Cerebellar nuclear complex (tissue), 1 donor: ENCODE results near the gene KIF17.
"Not testable (repeated sequence)": the region's sequence is repeated elsewhere in the genome, so short reads cannot be mapped to it uniquely, and the experiment has no call there.

ENCODE experiments used
- DNase-seq, 2 experiments: peaks; one replicate each; lab custom pipeline; 2025; lab: John Stamatoyannopoulos, UW

KIF17 gene

GRCh38 chr1:20686883-20687725, 30.7 kb downstream of the KIF17 start:
- DNase-seq = no peak

DNA sequence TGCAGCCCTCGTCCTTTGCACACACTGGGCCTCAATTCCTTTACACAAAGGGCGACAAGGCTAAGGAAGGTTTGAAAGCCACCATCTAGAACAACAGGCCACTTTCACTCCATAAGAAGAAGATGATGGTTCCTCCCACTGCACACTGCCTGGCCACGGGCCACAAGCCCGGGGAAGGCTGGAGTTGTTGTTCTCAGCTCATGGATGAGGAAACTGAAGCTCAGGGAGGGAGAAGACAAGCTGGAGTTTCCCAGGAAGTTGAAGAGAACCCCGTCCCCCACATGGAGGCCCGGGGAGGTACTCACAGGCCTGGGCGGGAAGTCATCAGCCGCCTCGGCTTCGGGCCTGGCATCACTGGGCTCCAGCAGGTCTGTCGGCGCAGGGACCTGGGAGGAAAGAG, 32.1 kb downstream of the KIF17 start:
- no peak for DNase-seq

- no peak for DNase-seq
Observed at GRCh38 chr1:20685099-20685662, 32.6 kb downstream of the KIF17 start.

DNA sequence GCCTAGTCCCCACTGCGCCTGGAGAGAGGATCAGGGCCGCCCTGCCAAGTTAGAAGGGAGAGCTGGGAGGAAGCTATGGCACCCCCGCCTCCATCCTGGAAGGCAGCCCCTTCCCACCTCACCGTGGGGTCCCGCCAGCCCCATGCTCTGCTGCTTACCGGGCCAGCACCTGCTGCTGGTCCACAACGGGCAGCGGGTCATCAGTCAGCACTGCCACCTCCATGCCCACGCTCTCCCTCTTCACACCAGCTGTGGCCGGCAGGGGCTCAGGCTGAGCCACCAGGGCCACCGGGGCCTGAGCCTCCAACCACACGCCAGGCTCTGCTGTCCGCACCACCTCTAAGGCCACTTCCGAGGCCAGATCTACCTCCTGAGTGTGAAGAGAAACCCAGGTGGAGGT, 33.2 kb downstream of the KIF17 start:
- DNase-seq = no peak

GRCh38 chr1:20684050-20684620, 33.7 kb downstream of the KIF17 start:
- DNase-seq = no peak

GRCh38 chr1:20683614-20684013, 34.2 kb downstream of the KIF17 start:
- no peak for DNase-seq

DNA sequence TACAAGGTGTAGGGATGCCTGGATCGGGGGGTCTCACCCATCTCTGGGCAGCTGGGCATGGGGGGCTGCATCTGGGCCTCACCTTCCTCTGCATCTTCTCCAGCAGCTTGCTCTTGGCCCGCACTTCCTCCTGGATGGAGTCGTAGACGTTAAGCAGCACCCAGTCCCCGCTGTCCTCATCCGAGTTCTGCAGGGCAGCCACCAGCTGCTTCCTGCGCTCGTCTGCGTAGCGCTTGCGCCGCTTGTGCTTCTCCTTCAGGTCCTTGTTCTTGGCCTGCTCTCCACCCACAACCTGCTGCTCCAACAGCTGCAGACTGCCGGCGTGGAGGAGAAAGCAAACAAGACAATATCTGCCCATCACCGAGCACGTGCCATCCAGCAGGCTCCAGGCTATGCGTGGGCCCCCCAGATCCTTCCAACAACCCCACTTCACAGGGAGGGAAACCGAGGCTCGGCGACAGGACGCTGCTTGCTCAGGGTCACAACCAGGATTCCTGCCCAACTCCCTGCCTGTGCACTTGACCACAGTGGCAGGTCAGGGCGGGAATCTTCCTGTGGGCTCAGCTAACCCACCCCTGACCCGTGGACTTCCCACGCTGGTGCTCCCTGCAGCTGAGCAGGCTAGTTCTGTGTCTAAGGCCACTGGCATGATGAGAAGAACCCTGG, 35.1 kb downstream of the KIF17 start:
- no peak for DNase-seq

GRCh38 chr1:20681999-20682398, 35.8 kb downstream of the KIF17 start:
- DNase-seq = no peak

- no peak for DNase-seq
Observed at GRCh38 chr1:20680269-20680668, 37.5 kb downstream of the KIF17 start.

GRCh38 chr1:20678599-20678998, 39.2 kb downstream of the KIF17 start:
- DNase-seq = no peak

GRCh38 chr1:20673626-20674025, 44.2 kb downstream of the KIF17 start:
- not testable (repeated sequence) for DNase-seq

DNA sequence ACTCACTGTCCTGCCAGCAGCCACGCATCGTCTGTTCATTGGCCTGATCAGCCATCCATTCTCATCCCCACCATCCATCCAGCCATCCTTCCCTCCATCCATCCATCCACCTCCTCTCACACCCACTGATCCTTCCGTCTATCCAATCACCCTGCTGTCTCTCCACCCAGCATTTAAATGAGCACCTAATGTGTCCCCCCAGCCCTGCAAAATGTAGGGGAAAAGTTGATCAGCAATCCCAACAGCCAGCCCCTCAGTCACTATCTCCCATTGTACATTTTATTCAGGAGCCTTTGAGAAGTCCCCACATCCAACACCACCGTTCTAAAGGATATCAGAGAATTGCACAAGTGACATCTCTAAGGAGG, 45.6 kb downstream of the KIF17 start:
- DNase-seq = no peak

DNA sequence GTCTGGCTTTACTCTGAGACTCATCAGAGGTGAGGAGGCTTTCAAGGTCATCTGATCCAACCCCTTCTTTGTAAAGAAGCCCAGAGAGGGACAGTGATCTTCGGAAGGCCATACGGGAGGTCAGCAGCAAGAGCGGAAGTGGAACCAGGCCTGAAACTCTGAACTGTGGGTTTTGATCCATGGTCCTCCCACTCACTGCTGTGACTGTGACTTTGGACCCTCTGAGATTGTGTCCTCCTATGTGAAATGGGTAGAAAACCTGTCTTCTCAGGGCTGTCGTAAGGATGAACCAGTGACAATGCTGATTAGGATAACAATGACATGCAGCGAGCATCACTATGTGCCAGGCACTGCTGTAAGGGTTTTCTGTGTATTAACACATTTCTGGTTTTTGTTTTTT, 46.9 kb downstream of the KIF17 start:
- DNase-seq = no peak

GRCh38 chr1:20668581-20668980, 49.2 kb downstream of the KIF17 start:
- DNase-seq = no peak

DNA sequence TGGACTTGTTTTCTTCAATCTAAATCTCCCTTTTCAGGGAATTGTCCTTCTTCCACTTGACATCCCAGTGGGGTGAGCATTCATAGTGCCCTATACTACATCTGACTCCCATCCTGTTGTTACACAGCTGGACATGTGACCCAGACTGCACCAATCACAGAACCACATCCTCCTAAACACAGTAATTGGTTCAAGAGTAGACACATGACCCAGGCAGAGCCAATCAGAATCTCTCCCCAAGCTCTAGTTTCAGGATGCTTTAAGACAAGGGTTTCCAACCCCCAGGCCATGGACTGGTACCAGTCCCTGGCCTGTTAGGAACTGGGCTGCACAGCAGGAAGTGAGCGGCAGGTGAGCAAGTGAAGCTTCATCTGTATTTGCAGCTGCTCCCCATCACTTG, 51.0 kb downstream of the KIF17 start:
- DNase-seq = no peak

GRCh38 chr1:20666146-20666545, 51.7 kb downstream of the KIF17 start:
- no peak for DNase-seq

- no peak for DNase-seq
Observed at GRCh38 chr1:20665726-20666125, 52.1 kb downstream of the KIF17 start.

DNA sequence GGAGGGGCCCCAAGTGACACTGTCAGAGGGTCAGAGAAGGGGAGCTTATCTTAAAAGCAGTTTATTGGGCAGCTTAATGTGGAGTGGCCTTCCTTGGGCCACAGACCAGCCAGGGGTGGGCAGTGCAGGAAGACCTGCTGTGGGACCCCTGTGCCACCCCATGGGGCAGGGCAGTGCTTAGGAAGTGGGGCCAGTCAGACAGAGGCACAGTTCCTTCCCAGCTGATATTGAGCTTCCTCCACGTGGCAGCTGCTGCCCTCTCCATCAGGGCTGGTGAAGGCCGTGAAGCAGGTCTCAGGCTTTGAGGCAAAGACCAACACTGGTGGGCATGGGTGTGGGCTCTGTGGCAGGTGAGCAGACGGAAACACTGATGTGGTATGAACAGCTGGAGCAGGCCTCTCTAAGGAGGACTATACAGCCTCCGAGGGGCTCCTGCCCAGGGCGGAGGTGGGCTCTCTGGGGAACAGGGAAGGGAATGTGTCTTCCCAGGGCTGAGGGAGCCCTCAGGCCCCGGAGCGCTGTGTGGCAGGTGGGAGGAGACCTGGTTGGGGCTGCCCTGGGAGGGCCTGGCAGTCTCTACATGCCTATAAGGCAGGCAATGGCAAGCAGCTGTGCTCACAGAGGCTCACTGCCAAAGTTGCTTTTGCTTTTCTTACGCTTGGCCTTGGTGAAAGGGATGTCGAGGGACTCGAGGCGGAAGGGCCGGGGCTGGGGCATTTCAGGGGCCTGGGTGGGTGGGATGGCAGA, 53.7 kb downstream of the KIF17 start:
- no peak for DNase-seq

DNA sequence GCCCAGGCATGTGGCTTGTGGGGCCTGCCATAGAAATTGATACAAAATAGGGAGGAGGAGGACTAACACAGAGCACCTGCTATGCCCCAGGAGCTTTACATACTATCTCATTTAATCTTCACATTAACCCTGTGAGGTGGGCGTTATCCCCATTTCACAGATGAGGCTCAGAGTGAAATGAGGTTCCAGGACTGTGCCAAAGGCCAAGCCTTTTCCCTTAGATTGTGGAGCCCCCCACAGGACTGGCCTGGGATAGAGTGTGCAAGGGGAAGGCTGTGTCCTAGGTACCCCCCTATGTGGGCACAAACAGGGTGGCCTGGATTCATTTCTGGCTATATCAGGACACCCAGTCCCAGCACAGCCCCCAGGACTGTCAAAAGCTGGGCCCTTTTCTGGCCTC, 54.4 kb downstream of the KIF17 start:
- no peak for DNase-seq

DNA sequence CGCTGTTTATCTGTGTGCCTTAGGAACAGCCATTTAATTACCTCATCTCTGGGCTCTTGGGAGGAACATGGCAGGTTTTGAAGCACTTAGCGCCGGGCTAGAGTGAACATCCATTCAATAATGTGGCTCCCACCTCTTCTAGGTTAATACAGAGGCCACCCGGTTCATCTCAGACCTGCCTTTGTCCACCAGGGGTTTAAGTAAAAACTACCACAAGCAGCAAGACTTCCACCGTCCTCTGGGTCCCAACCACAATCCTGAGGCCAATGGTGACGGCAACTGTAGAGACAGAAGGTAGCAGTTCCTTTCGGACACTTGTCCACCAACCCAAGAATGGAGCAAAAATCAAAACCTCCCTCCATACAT, 55.7 kb downstream of the KIF17 start:
- DNase-seq = no peak

DNA sequence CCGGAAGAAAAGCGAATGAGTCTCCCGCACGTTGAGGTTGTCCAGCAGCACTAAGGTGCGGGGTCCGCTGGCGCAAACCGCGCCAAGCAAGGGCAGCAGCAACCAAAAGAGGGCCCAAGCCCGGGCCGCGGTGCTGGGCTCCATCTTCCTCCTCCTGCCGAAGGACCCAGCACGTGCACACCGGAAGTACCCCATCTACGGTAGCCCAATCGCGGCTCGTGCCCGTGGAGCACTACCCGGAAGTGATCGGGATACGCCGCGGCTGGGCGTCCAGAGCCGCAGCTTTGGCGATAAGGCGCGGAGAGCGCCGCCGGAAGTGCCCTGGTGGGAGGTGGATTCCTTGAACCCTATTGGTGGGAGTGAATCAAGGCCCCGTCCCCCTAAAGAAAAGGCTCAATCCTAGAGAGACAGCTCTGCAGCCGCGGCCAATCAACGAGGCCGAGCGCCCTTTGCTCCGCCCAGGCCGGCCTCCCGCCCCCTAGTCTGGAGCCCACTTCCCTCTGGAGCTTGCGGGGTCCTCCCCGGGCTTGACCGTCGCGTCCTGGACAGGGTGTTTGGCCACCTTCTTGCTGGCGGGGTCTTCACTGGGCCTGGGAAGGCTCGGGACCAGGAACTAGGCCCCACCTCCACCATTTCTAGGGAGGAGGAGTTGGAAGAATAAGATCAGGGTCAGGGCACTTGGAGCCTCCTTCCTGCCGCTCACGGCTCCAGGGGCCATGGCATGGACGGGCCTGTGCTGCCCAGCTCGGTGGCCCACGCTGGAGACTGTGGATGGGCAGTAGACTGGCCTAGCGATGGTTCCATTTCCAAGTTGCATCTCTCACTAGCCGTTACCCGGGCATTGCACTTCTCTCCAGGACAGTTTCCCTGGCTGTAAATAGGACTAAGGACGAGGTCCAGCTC, 56.3 kb downstream of the KIF17 start, which contains the start of gene DDOST:
TSS of gene DDOST (minus strand) at position 163 of the 903 bp plus-strand sequence. CDS start at position 144, 19 bp downstream.
- DNase-seq = peak; percentile 70 to 98
